Liver (tissue), 9 donors: Measurements from ENCODE around the gene MTHFD1L. TPM values are rescaled to one million over a fixed set of nuclear protein-coding genes. Genes with fewer than 3 reads are reported as not detected.

Experiments used
- DNase-seq: peaks from one replicate; pipeline ENCODE4 v3.0.0-alpha.2; 2017; ENCODE audit warnings: low spot score
- H3K27ac ChIP-seq, 2 donors: one replicate each; pipeline ENCODE4 v1.7.0; 2013; ENCODE audit warnings: inconsistent platforms in 2 of 2, low read length in 2 of 2, control low read depth in 1 of 2, low read depth in 1 of 2, mild to moderate bottlenecking in 1 of 2
- H3K27me3 ChIP-seq, 4 donors: one replicate each; pipeline versions ENCODE4 v1.6.1 to v1.7.0; 2013; ENCODE audit warnings: low read length in 3 of 4, inconsistent platforms in 1 of 4, mild to moderate bottlenecking in 1 of 4, moderate library complexity in 1 of 4; ENCODE audit not compliant: control insufficient read depth in 4 of 4, insufficient read depth in 4 of 4
- H3K36me3 ChIP-seq, 4 donors: one replicate each; pipeline versions ENCODE4 v1.6.1 to v1.7.0; 2013; ENCODE audit warnings: low read length in 3 of 4, mild to moderate bottlenecking in 3 of 4, low read depth in 1 of 4, moderate library complexity in 1 of 4; ENCODE audit not compliant: control insufficient read depth in 4 of 4, insufficient read depth in 3 of 4
- H3K4me1 ChIP-seq, 4 donors: one replicate each; pipeline versions ENCODE4 v1.6.1 to v1.7.0; 2013; ENCODE audit warnings: low read length in 3 of 4, mild to moderate bottlenecking in 3 of 4, moderate library complexity in 1 of 4; ENCODE audit not compliant: control insufficient read depth in 4 of 4, insufficient read depth in 4 of 4
- H3K4me3 ChIP-seq, 3 donors: one replicate each; pipeline versions ENCODE4 v1.6.1 to v1.7.0; 2013; ENCODE audit warnings: low read length in 3 of 3, control low read depth in 1 of 3, low read depth in 1 of 3, mild to moderate bottlenecking in 1 of 3
- H3K9ac ChIP-seq, 2 donors: one replicate each; pipeline ENCODE4 v1.7.0; 2013; ENCODE audit warnings: low read length in 2 of 2, mild to moderate bottlenecking in 2 of 2, moderate library complexity in 2 of 2, control low read depth in 1 of 2, low read depth in 1 of 2
- H3K9me3 ChIP-seq, 4 donors: one replicate each; pipeline versions ENCODE4 v1.6.1 to v1.7.0; 2013; ENCODE audit warnings: low read length in 3 of 4; ENCODE audit not compliant: control insufficient read depth in 4 of 4
- EGR1 ChIP-seq, 2 donors: IDR thresholded peaks; 2 replicates each; pipeline ENCODE4 v1.6.1; 2016 to 2018; ENCODE audit warnings: antibody characterized with exemption in 2 of 2, low read depth in 2 of 2
- FOXA2 ChIP-seq: IDR thresholded peaks from 2 replicates; pipeline ENCODE4 v1.6.1; 2016; ENCODE audit warnings: antibody characterized with exemption
- HNF4A ChIP-seq, 2 donors: conservative IDR thresholded peaks; 2 replicates each; pipeline ENCODE4 v1.6.1; 2016; ENCODE audit warnings: antibody characterized with exemption in 2 of 2, mild to moderate bottlenecking in 2 of 2
- HNF4G ChIP-seq: IDR thresholded peaks from 2 replicates; pipeline ENCODE4 v1.6.1; 2016; ENCODE audit warnings: antibody characterized with exemption
- JUND ChIP-seq, 2 donors: IDR thresholded peaks; 2 replicates each; pipeline ENCODE4 v1.6.1; 2016; ENCODE audit warnings: antibody characterized with exemption in 2 of 2
- NR2F2 ChIP-seq: IDR thresholded peaks from 2 replicates; pipeline ENCODE4 v1.6.1; 2016; ENCODE audit warnings: antibody characterized with exemption
- RAD21 ChIP-seq, 2 donors: IDR thresholded peaks; 2 replicates each; pipeline ENCODE4 v1.6.1; 2016; ENCODE audit warnings: antibody characterized with exemption in 2 of 2, mild to moderate bottlenecking in 2 of 2
- RXRA ChIP-seq, 2 donors: IDR thresholded peaks; 2 replicates each; pipeline ENCODE4 v1.6.1; 2017 to 2018; ENCODE audit warnings: antibody characterized with exemption in 2 of 2, mild to moderate bottlenecking in 1 of 2
- SP1 ChIP-seq: IDR thresholded peaks from 2 replicates; pipeline ENCODE4 v1.6.1; 2018; ENCODE audit warnings: antibody characterized with exemption, mild to moderate bottlenecking
- TAF1 ChIP-seq: conservative IDR thresholded peaks from 2 replicates; pipeline ENCODE4 v1.6.1; 2016; ENCODE audit warnings: antibody characterized with exemption, mild to moderate bottlenecking
- WGBS: extraction: QIAGEN DNeasy Blood & Tissue Kit; methylation state at CpG from one replicate; pipeline ENCODE4 v1.1.7; 2013; 5-methylcytosine and 5-hydroxymethylcytosine counted together
- polyA plus RNA-seq, 2 donors: library from polyadenylated mRNA; stranded (reverse) in 1 of 2; unstranded in 1 of 2; fragments of 200-250 nt in 1 of 2; fragments of >200 nt in 1 of 2; fragmentation: Nextera tagmentation in 1 of 2; extraction: Ambion mirVana in 1 of 2; gene quantifications; one replicate each; pipeline versions ENCODE4 v1.2.1 to v1.2.3, GENCODE V29; 2013 to 2015
- total RNA-seq, 2 donors: library from RNA; depleted of rRNA; stranded (reverse); fragments of >200 nt; gene quantifications; one replicate each; pipeline ENCODE4 v1.2.3, GENCODE V29; 2014
- TF ChIP-seq, protein P1 (sequence below): IDR thresholded peaks from 2 replicates; pipeline ENCODE4 v1.6.1; 2016; ENCODE audit warnings: antibody characterized with exemption
- TF ChIP-seq, protein P2 (sequence below): IDR thresholded peaks from 2 replicates; pipeline ENCODE4 v1.6.1; 2016; ENCODE audit warnings: antibody characterized with exemption
- TF ChIP-seq, protein P3 (sequence below): fragments of 150-350 bp; IDR thresholded peaks from 2 replicates; pipeline ENCODE4 v1.5.1; 2017; ENCODE audit warnings: improper control_type of control experiment, low read depth, low read length; ENCODE audit not compliant: missing input control
- TF ChIP-seq, protein P4 (sequence below): IDR thresholded peaks from 2 replicates; pipeline ENCODE4 v1.6.1; 2016; ENCODE audit warnings: antibody characterized with exemption, mild to moderate bottlenecking
- TF ChIP-seq, protein P5 (sequence below): IDR thresholded peaks from 2 replicates; pipeline ENCODE4 v1.6.1; 2016; ENCODE audit warnings: antibody characterized with exemption
- donor health status: healthy.
- donor health status: healthy.
- donor health status: healthy.
- donor health status: healthy.
- donor health status: healthy.

The MTHFD1L gene
- total and polyA plus RNA-seq, 4 donors: 2.0 to 7.7 (median 2.8) TPM

DNA sequence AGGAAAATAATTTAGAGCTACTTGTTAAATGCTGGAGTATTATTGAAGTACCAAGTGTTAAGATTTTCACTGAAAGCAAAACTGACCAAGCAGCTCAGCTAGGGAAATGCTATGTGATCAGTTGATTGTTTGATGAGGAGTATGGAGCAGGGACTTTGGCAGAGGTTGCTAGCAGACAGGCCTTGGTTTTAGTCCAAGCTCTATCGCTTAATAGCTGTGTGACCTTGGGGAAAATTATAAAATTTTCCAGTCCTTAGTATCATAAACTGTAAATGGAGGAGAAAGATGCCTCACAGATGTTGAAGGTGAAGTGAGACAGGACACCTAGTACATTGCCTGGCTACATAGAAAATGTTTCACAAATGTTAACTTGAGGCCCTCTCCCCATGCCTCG is 136.6 kb downstream of the MTHFD1L start:
- no peak overlapping the region for H3K27ac ChIP-seq
- no peak for TF ChIP-seq HNF4G
- no peak for TF ChIP-seq SP1
- no peak for TF ChIP-seq RXRA (IDR thresholded peaks at IDR 0.05)
- no peak for TF ChIP-seq RAD21 (IDR thresholded peaks at IDR 0.05)
- TF ChIP-seq FOXA2: no peak
- no peak for TF ChIP-seq HNF4A (conservative IDR thresholded peaks at IDR 0.05)
- TF ChIP-seq, protein P1, sequence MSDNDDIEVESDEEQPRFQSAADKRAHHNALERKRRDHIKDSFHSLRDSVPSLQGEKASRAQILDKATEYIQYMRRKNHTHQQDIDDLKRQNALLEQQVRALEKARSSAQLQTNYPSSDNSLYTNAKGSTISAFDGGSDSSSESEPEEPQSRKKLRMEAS: no peak
- TF ChIP-seq TAF1: no peak
- no peaks in the 10 kb centered on the region for H3K27me3 ChIP-seq
- no peak overlapping the region for H3K9ac ChIP-seq
- H3K4me1 ChIP-seq: no peaks in the 10 kb centered on the region
- H3K36me3 ChIP-seq: no peaks in the 10 kb centered on the region
- DNase-seq: no peak
- H3K4me3 ChIP-seq: no peak overlapping the region
- H3K9me3 ChIP-seq: no peaks in the 10 kb centered on the region
- 85% methylated on average over 2 of the region's 2 CpGs for WGBS

DNA sequence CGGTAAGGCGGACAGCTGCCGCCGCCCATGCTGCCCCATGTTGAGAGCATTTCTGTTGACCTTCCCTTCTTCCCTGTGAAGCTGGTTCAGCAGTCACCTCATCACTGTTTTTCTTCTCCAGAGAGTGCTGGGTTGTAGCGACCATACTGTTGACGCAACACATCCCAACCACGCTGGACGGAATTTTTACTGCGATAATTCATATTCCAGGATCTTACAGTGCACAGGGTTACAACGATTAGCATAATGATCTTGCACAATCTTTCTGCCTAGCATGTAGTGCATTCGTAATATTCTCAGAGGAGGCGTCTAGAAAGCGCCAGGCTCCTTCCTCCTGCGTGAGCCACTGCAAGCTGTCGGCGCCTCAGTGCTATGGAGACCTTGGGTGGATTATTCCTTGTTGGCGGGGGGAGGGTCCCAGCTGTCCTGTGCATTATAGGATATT is 137.0 kb downstream of the MTHFD1L start:
- 97% methylated on average over 17 of the region's 17 CpGs for WGBS

DNA sequence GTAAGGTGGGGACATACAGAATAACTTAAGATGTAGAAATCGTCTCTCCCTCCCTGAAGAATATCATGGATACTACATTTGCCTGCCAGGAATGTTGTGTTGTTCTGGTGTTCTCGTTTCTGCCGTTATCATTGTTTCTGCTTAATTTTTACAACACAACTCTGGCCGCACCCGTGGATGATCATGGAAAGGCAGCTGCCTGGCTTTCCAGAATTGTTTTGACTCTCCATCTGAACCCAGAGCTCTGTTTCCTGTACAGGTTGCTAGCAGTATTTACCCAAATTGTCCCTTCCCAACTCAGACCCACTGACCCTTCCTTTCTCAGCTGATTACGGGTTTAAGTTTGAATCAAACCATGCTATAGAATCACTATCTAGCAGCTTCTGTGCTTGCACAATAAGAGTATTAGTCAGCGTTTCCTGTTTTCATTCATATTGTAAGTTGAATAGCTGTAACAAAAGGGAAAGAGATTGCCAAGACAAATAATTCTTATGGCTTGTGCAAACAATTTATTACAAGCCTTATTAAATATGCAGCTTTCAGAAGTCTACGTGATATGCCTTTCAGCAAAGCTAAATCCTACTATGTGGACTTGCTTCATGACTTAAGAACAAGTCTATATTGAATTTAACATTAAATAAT is 139.0 kb downstream of the MTHFD1L start:
- H3K36me3 ChIP-seq: no peaks in the 10 kb centered on the region
- peak overlapping the region; percentile 1 to 47 for H3K27ac ChIP-seq
- no peaks in the 10 kb centered on the region for H3K27me3 ChIP-seq
- H3K9ac ChIP-seq: no peak overlapping the region
- TF ChIP-seq RAD21 (IDR thresholded peaks at IDR 0.05) (peak; percentile 6 to 17), FOXA2 (no peak), SP1 (peak; percentile 38), HNF4G (no peak), RXRA (IDR thresholded peaks at IDR 0.05) (peak in 1 of 2 donors; percentile 38), NR2F2 (peak; percentile 82), JUND (IDR thresholded peaks at IDR 0.05) (peak; percentile 34 to 56), TAF1 (no peak)
- TF ChIP-seq, protein P2, sequence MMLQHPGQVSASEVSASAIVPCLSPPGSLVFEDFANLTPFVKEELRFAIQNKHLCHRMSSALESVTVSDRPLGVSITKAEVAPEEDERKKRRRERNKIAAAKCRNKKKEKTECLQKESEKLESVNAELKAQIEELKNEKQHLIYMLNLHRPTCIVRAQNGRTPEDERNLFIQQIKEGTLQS: no peak
- DNase-seq: no peak
- 60% methylated on average over 8 of the region's 8 CpGs for WGBS
- H3K4me3 ChIP-seq: no peak overlapping the region
- H3K4me1 ChIP-seq: no peaks in the 10 kb centered on the region
- H3K9me3 ChIP-seq: no peaks in the 10 kb centered on the region

More for the DNA sequence above, 137.0 kb downstream of the MTHFD1L start:
- Histone ChIP-seq H3K36me3 (no peaks in the 10 kb centered on the region), H3K27ac (no peak overlapping the region), H3K9ac (no peak overlapping the region), H3K4me1 (no peaks in the 10 kb centered on the region), H3K27me3 (no peaks in the 10 kb centered on the region), H3K4me3 (no peak overlapping the region), H3K9me3 (no peaks in the 10 kb centered on the region)
- DNase-seq: no peak
- TF ChIP-seq TAF1: no peak

DNA sequence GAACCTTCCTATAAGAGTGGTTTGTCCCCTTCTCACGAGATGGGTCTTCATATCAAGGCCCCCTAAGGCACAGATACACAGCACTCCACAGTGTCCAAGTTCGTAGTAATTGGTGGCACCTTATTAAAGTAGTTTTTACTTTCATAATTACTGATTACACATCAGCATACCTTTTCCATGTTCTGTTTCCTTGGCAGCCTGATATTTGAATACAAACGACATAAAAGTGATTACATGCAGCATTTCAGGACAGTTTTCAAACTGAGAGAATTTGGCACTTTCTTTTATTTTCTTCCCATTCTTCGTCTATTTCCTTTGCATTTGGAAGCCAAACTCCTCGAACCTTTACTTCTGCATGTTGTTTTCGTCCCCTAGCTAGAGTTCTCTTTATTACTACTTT is 139.7 kb downstream of the MTHFD1L start:
- Histone ChIP-seq H3K9ac (no peak overlapping the region), H3K27me3 (no peaks in the 10 kb centered on the region), H3K4me1 (no peaks in the 10 kb centered on the region), H3K9me3 (no peaks in the 10 kb centered on the region), H3K36me3 (no peaks in the 10 kb centered on the region), H3K27ac (peak overlapping the region in 1 of 2 donors; percentile 47), H3K4me3 (no peak overlapping the region)
- WGBS: 87% methylated on average over 6 of the region's 6 CpGs
- no peak for DNase-seq
- TF ChIP-seq SP1 (no peak), TAF1 (no peak), RAD21 (IDR thresholded peaks at IDR 0.05) (no peak), EGR1 (IDR thresholded peaks at IDR 0.05; ENCODE audit: low read depth in 2 of 2) (no peak)
- TF ChIP-seq, protein P3, sequence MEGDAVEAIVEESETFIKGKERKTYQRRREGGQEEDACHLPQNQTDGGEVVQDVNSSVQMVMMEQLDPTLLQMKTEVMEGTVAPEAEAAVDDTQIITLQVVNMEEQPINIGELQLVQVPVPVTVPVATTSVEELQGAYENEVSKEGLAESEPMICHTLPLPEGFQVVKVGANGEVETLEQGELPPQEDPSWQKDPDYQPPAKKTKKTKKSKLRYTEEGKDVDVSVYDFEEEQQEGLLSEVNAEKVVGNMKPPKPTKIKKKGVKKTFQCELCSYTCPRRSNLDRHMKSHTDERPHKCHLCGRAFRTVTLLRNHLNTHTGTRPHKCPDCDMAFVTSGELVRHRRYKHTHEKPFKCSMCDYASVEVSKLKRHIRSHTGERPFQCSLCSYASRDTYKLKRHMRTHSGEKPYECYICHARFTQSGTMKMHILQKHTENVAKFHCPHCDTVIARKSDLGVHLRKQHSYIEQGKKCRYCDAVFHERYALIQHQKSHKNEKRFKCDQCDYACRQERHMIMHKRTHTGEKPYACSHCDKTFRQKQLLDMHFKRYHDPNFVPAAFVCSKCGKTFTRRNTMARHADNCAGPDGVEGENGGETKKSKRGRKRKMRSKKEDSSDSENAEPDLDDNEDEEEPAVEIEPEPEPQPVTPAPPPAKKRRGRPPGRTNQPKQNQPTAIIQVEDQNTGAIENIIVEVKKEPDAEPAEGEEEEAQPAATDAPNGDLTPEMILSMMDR: no peak
- TF ChIP-seq, protein P4, sequence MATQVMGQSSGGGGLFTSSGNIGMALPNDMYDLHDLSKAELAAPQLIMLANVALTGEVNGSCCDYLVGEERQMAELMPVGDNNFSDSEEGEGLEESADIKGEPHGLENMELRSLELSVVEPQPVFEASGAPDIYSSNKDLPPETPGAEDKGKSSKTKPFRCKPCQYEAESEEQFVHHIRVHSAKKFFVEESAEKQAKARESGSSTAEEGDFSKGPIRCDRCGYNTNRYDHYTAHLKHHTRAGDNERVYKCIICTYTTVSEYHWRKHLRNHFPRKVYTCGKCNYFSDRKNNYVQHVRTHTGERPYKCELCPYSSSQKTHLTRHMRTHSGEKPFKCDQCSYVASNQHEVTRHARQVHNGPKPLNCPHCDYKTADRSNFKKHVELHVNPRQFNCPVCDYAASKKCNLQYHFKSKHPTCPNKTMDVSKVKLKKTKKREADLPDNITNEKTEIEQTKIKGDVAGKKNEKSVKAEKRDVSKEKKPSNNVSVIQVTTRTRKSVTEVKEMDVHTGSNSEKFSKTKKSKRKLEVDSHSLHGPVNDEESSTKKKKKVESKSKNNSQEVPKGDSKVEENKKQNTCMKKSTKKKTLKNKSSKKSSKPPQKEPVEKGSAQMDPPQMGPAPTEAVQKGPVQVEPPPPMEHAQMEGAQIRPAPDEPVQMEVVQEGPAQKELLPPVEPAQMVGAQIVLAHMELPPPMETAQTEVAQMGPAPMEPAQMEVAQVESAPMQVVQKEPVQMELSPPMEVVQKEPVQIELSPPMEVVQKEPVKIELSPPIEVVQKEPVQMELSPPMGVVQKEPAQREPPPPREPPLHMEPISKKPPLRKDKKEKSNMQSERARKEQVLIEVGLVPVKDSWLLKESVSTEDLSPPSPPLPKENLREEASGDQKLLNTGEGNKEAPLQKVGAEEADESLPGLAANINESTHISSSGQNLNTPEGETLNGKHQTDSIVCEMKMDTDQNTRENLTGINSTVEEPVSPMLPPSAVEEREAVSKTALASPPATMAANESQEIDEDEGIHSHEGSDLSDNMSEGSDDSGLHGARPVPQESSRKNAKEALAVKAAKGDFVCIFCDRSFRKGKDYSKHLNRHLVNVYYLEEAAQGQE: no peak
- TF ChIP-seq, protein P5, sequence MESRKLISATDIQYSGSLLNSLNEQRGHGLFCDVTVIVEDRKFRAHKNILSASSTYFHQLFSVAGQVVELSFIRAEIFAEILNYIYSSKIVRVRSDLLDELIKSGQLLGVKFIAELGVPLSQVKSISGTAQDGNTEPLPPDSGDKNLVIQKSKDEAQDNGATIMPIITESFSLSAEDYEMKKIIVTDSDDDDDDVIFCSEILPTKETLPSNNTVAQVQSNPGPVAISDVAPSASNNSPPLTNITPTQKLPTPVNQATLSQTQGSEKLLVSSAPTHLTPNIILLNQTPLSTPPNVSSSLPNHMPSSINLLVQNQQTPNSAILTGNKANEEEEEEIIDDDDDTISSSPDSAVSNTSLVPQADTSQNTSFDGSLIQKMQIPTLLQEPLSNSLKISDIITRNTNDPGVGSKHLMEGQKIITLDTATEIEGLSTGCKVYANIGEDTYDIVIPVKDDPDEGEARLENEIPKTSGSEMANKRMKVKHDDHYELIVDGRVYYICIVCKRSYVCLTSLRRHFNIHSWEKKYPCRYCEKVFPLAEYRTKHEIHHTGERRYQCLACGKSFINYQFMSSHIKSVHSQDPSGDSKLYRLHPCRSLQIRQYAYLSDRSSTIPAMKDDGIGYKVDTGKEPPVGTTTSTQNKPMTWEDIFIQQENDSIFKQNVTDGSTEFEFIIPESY: no peak
